ENCODE data around the gene RFFL. TPM values are rescaled to one million over a fixed set of nuclear protein-coding genes. Genes with fewer than 3 reads are reported as not detected.
A peak's percentile ranks its signal among the peaks of the same experiment; 100 is the strongest.

Gene RFFL
- polyA plus RNA-seq, 1 donor from 2014 or later: 6.6 TPM

GRCh38 chr17:34998205-34998604 is 65.3 kb downstream of the RFFL start:
- no peak overlapping the region for H3K9ac ChIP-seq (ENCODE audit: low read length)
- no peak overlapping the region for H3K4me3 ChIP-seq (ENCODE audit: low read length)

GRCh38 chr17:34997355-34997862 is 66.1 kb downstream of the RFFL start:
- no peak overlapping the region for H3K9ac ChIP-seq (ENCODE audit: low read length)
- H3K9me3 ChIP-seq (ENCODE audit: low read length): no peaks in the 10 kb centered on the region
- TF ChIP-seq REST (IDR thresholded peaks at IDR 0.05; ENCODE audit: borderline replicate concordance): no peak
- no peaks in the 10 kb centered on the region for H4K20me1 ChIP-seq (ENCODE audit: insufficient read depth)
- H3K4me2 ChIP-seq (ENCODE audit: low read length): no peak overlapping the region
- no peak overlapping the region for H2AFZ ChIP-seq (ENCODE audit: low read depth, low read length)
- no peaks in the 10 kb centered on the region for H3K27me3 ChIP-seq (ENCODE audit: insufficient read depth, low read depth, low read length)
- no peaks in the 10 kb centered on the region for H3K79me2 ChIP-seq (replicated peaks; ENCODE audit: insufficient read depth, low read length)
- H3K27ac ChIP-seq (ENCODE audit: low read length): no peak overlapping the region
- no peaks in the 10 kb centered on the region for H3K36me3 ChIP-seq (ENCODE audit: insufficient read depth, low read length)
- H3F3A ChIP-seq (ENCODE audit: insufficient read depth, low read length, poor library complexity, severe bottlenecking): no peaks in the 10 kb centered on the region
- H3K4me3 ChIP-seq (ENCODE audit: low read length): no peak overlapping the region
- H3K9me2 ChIP-seq (ENCODE audit: insufficient read depth, low read length): no peaks in the 10 kb centered on the region

More at GRCh38 chr17:34998205-34998604, 65.3 kb downstream of the RFFL start:
- Histone ChIP-seq H3K9me2 (ENCODE audit: insufficient read depth, low read length) (no peaks in the 10 kb centered on the region), H2AFZ (ENCODE audit: low read depth, low read length) (no peak overlapping the region), H3F3A (ENCODE audit: insufficient read depth, low read length, poor library complexity, severe bottlenecking) (no peaks in the 10 kb centered on the region), H3K4me2 (ENCODE audit: low read length) (no peak overlapping the region), H3K27ac (ENCODE audit: low read length) (no peak overlapping the region), H3K9me3 (ENCODE audit: low read length) (no peaks in the 10 kb centered on the region), H4K20me1 (ENCODE audit: insufficient read depth) (no peaks in the 10 kb centered on the region), H3K79me2 (replicated peaks; ENCODE audit: insufficient read depth, low read length) (no peaks in the 10 kb centered on the region), H3K36me3 (ENCODE audit: insufficient read depth, low read length) (no peaks in the 10 kb centered on the region), H3K27me3 (ENCODE audit: insufficient read depth, low read depth, low read length) (no peaks in the 10 kb centered on the region)
- peak; percentile 62 for TF ChIP-seq CTCF (IDR thresholded peaks at IDR 0.05; ENCODE audit: poor library complexity, severe bottlenecking)
- TF ChIP-seq POLR2AphosphoS5 (IDR thresholded peaks at IDR 0.05): no peak
- TF ChIP-seq SMC3 (conservative IDR thresholded peaks at IDR 0.05; ENCODE audit: poor library complexity): peak; percentile 63
- peak; percentile 69 for TF ChIP-seq RAD21 (conservative IDR thresholded peaks at IDR 0.05)

- H3K27ac ChIP-seq (ENCODE audit: low read length): no peak overlapping the region
- H3K9ac ChIP-seq (ENCODE audit: low read length): no peak overlapping the region
- no peak overlapping the region for H3K4me2 ChIP-seq (ENCODE audit: low read length)
Measured at GRCh38 chr17:34996422-34997285, 66.9 kb downstream of the RFFL start.

More at GRCh38 chr17:34996422-34997285, 66.9 kb downstream of the RFFL start:
- no peaks in the 10 kb centered on the region for H3K36me3 ChIP-seq (ENCODE audit: insufficient read depth, low read length)
- no peaks in the 10 kb centered on the region for H3F3A ChIP-seq (ENCODE audit: insufficient read depth, low read length, poor library complexity, severe bottlenecking)
- H3K4me3 ChIP-seq (ENCODE audit: low read length): no peak overlapping the region
- H4K20me1 ChIP-seq (ENCODE audit: insufficient read depth): no peaks in the 10 kb centered on the region
- no peaks in the 10 kb centered on the region for H3K9me2 ChIP-seq (ENCODE audit: insufficient read depth, low read length)
- no peaks in the 10 kb centered on the region for H3K79me2 ChIP-seq (replicated peaks; ENCODE audit: insufficient read depth, low read length)
- no peak overlapping the region for H2AFZ ChIP-seq (ENCODE audit: low read depth, low read length)
- H3K9me3 ChIP-seq (ENCODE audit: low read length): no peaks in the 10 kb centered on the region
- H3K27me3 ChIP-seq (ENCODE audit: insufficient read depth, low read depth, low read length): no peaks in the 10 kb centered on the region
- TF ChIP-seq EP300 (conservative IDR thresholded peaks at IDR 0.05; ENCODE audit: poor library complexity, severe bottlenecking): no peak
- no peak for TF ChIP-seq SMC3 (conservative IDR thresholded peaks at IDR 0.05; ENCODE audit: poor library complexity)
- no peak for TF ChIP-seq EZH2 (IDR thresholded peaks at IDR 0.05; ENCODE audit: borderline replicate concordance, insufficient read depth, low read length, poor library complexity, severe bottlenecking)
- TF ChIP-seq TAF1 (IDR thresholded peaks at IDR 0.05; ENCODE audit: low read depth): no peak
- no peak for TF ChIP-seq POLR2AphosphoS5 (IDR thresholded peaks at IDR 0.05)
- TF ChIP-seq RAD21 (conservative IDR thresholded peaks at IDR 0.05): no peak
- TF ChIP-seq CTCF (IDR thresholded peaks at IDR 0.05; ENCODE audit: poor library complexity, severe bottlenecking): no peak
- no peak for TF ChIP-seq REST (IDR thresholded peaks at IDR 0.05; ENCODE audit: borderline replicate concordance)
- no peak for TF ChIP-seq MXI1 (conservative IDR thresholded peaks at IDR 0.05; ENCODE audit: poor library complexity, severe bottlenecking)

All from neural cell (in vitro differentiated cells).